ENCODE results near the gene MAP2K2.
A peak's percentile ranks its signal among the peaks of the same experiment; 100 is the strongest.

Gene MAP2K2

DNA sequence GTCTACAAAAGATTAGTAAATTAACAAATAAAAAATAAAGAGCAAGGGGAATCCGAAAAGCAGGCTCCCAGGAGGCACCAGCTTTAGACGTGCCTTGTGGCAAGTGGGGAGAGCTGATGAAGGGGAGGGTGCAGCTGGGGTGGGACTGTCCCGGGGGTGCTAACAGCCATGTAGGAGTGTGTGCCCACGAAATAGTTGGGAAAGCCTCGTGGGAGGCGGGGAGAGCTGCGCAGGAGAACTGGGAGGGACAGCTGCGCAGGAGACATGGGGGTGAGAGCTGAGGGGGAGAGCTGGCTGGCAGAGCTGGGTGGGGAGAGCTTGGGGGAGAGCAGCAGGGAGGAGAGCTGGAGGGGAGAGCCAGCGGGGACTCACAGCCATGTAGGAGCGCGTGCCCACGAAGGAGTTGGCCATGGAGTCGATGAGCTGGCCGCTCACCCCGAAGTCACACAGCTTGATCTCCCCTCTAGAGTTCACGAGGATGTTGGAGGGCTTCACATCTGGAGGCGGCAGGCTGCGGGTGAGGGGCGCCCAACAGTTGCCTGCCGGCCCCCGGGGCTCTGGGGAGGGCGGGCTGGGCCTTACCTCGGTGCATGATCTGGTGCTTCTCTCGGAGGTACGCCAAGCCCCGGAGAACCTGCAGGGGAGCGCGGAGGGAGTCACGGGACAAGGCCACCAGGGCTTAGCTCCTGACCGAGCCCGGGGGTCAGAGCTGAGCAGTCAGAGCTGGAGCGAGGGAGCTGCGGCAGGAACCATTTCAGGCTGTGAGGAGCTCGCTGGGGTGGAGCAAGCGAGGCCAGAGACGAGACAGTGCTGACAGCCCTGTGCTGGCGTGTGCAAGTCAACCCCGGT is 23.1 kb downstream of the MAP2K2 start:
- H3K36me3 ChIP-seq (ENCODE audit: control insufficient read depth in 5 of 5, insufficient read depth in 5 of 5, low read length in 5 of 5) = peaks cover 0 to 91% (median 66%) of the 10 kb centered on the region in 5 donors
- no peak overlapping the region for H3K9ac ChIP-seq (ENCODE audit: low read length in 5 of 5)

DNA sequence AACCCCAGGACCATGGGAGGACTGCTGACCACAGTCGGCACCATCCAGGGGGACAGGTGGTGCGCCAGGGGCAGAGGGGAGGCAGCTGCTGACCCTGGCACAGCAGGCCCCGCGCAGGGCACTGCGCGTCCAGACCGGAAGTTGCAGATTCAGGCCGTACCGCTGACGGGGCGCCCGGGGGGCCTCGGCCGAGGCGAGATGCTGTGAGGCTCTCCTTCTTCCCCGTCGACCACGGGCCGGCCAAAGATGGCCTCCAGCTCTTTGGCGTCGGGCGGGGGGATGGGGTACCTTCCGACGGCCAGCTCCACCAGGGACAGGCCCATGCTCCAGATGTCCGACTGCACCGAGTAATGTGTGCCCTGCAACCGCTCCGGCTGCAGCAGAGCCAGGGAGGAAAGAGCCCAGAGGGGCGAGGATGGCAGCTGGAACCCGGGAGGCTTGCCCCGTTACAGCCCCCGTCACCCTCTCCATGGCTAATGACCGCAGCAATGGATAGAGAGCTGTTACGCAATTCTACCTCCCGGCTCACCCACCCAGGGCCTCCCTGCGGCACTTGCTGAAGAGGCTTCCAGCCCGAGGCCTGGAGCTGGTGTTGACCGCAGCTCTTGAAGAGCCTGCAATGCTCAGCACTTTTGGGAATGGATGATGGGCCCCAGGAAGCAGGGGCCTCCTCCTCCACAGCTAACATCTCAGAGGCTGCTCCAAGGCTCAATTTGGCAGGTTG is 24.7 kb downstream of the MAP2K2 start:
- H3K27ac ChIP-seq (ENCODE audit: low read depth, low read length) = no peak overlapping the region
- H3K4me1 ChIP-seq (ENCODE audit: control insufficient read depth in 5 of 5, insufficient read depth in 5 of 5, low read length in 5 of 5) = peaks cover 0 to 17% (median 14%) of the 10 kb centered on the region in 5 donors
- H3K4me3 ChIP-seq (ENCODE audit: low read depth in 1 of 5, low read length in 5 of 5) = no peak overlapping the region
- H3K36me3 ChIP-seq (ENCODE audit: control insufficient read depth in 5 of 5, insufficient read depth in 5 of 5, low read length in 5 of 5) = peaks cover 0 to 88% (median 64%) of the 10 kb centered on the region in 5 donors
- H3K9me3 ChIP-seq (ENCODE audit: control insufficient read depth in 5 of 5, low read length in 5 of 5) = no peaks in the 10 kb centered on the region
- no peak overlapping the region for H3K9ac ChIP-seq (ENCODE audit: low read length in 5 of 5)
- no peaks in the 10 kb centered on the region for H3K27me3 ChIP-seq (ENCODE audit: control insufficient read depth in 5 of 5, insufficient read depth in 4 of 5, low read length in 5 of 5)

More for the DNA sequence above, 23.1 kb downstream of the MAP2K2 start:
- H3K27me3 ChIP-seq (ENCODE audit: control insufficient read depth in 5 of 5, insufficient read depth in 4 of 5, low read length in 5 of 5) = no peaks in the 10 kb centered on the region
- peaks cover 0 to 17% (median 14%) of the 10 kb centered on the region in 5 donors for H3K4me1 ChIP-seq (ENCODE audit: control insufficient read depth in 5 of 5, insufficient read depth in 5 of 5, low read length in 5 of 5)
- H3K9me3 ChIP-seq (ENCODE audit: control insufficient read depth in 5 of 5, low read length in 5 of 5) = no peaks in the 10 kb centered on the region
- no peak overlapping the region for H3K4me3 ChIP-seq (ENCODE audit: low read depth in 1 of 5, low read length in 5 of 5)
- H3K27ac ChIP-seq (ENCODE audit: low read depth, low read length) = no peak overlapping the region

DNA sequence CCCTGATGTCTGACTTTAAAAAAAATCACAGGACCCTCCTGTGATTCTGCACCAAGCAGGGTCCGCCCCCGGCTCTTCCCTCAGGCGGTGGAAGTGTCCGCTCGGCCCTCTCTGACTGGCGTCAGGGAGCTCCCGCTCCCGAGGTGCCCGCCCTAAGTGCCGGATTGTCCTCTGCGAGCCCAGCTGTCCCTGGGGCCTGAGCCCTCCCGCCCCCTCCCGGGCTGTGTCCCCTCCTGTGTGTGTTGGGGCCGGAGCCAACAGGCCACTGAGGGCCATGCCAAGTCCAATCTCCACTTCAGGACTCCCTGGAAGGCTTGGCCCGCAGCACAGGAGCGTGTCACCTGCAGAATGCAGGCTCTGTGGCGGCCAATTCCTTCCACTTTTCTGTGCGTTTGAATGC is 25.4 kb downstream of the MAP2K2 start:
- Histone ChIP-seq H3K27ac (ENCODE audit: low read depth, low read length) (no peak overlapping the region), H3K4me1 (ENCODE audit: control insufficient read depth in 5 of 5, insufficient read depth in 5 of 5, low read length in 5 of 5) (peaks cover 0 to 17% (median 14%) of the 10 kb centered on the region in 5 donors), H3K9me3 (ENCODE audit: control insufficient read depth in 5 of 5, low read length in 5 of 5) (no peaks in the 10 kb centered on the region), H3K4me3 (ENCODE audit: low read depth in 1 of 5, low read length in 5 of 5) (no peak overlapping the region), H3K27me3 (ENCODE audit: control insufficient read depth in 5 of 5, insufficient read depth in 4 of 5, low read length in 5 of 5) (no peaks in the 10 kb centered on the region), H3K9ac (ENCODE audit: low read length in 5 of 5) (no peak overlapping the region), H3K36me3 (ENCODE audit: control insufficient read depth in 5 of 5, insufficient read depth in 5 of 5, low read length in 5 of 5) (peaks cover 0 to 90% (median 70%) of the 10 kb centered on the region in 5 donors)

DNA sequence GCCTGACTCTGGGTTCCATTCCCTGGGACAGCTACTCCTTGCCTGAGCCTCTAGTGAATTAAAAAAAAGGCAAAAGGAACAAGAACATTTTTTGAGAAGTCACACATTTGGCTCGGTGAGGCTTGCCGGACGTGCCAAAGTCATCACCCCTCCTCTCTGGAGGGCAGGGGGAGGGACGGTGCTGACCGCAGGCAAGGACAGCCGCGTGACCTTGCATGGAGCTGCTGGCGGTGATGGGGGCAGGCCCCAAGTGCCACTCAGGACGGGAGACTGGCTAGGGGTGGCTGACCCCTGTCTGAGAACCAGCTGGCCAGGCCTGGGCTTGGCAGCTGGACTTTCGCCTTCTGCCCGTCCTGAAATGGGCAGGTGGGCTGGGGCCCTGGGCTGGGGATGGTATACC is 26.4 kb downstream of the MAP2K2 start:
- Histone ChIP-seq H3K9ac (ENCODE audit: low read length in 5 of 5) (peak overlapping the region in 1 of 5 donors; percentile 10), H3K4me3 (ENCODE audit: low read depth in 1 of 5, low read length in 5 of 5) (no peak overlapping the region), H3K9me3 (ENCODE audit: control insufficient read depth in 5 of 5, low read length in 5 of 5) (no peaks in the 10 kb centered on the region), H3K27ac (ENCODE audit: low read depth, low read length) (no peak overlapping the region), H3K36me3 (ENCODE audit: control insufficient read depth in 5 of 5, insufficient read depth in 5 of 5, low read length in 5 of 5) (peaks cover 0 to 89% (median 63%) of the 10 kb centered on the region in 5 donors), H3K4me1 (ENCODE audit: control insufficient read depth in 5 of 5, insufficient read depth in 5 of 5, low read length in 5 of 5) (peaks cover 0 to 17% (median 14%) of the 10 kb centered on the region in 5 donors), H3K27me3 (ENCODE audit: control insufficient read depth in 5 of 5, insufficient read depth in 4 of 5, low read length in 5 of 5) (no peaks in the 10 kb centered on the region)

DNA sequence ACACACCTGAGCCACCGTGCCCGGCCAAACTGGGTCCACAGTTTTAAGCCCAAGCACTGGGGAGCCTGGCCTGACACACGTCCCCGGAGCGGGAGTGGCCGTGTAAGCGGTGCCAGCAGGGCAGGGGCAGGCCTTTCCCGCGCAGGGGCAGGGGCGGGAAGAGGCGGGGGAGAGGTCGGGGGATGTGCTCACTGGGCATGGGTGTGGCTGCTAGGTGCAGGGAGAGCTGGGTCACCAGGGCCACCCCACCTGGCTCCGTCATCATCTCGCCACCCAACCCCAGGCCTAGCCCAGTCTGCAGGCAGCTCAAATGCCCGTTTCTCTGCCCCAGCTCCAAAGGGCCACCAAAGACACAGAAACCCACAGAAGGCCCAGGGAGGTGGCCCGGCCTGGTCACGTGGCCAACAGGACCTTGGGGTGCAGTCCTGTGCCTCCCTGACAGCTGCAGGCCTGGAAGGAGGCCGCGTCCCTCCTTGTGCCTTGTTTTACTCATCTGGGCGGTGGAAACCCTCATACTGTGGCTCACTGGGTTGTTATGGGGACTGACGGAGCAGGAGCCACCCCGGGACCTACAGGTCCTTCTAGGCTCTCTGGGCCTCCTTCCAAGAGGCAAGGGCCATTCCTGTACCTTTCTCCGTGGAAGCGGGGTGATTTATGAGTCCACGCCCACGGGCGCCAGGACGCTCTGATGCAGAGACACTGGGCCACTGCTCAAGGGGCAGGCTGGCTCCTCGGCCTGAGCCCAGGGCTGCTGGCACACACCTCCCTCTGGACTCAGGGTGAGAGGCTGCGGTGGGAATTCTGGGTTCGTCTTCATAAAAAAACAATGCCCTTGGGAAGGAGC is 27.7 kb downstream of the MAP2K2 start:
- Histone ChIP-seq H3K36me3 (ENCODE audit: control insufficient read depth in 5 of 5, insufficient read depth in 5 of 5, low read length in 5 of 5) (peaks cover 0 to 89% (median 57%) of the 10 kb centered on the region in 5 donors), H3K9me3 (ENCODE audit: control insufficient read depth in 5 of 5, low read length in 5 of 5) (no peaks in the 10 kb centered on the region), H3K9ac (ENCODE audit: low read length in 5 of 5) (no peak overlapping the region), H3K27me3 (ENCODE audit: control insufficient read depth in 5 of 5, insufficient read depth in 4 of 5, low read length in 5 of 5) (no peaks in the 10 kb centered on the region), H3K27ac (ENCODE audit: low read depth, low read length) (no peak overlapping the region), H3K4me3 (ENCODE audit: low read depth in 1 of 5, low read length in 5 of 5) (no peak overlapping the region), H3K4me1 (ENCODE audit: control insufficient read depth in 5 of 5, insufficient read depth in 5 of 5, low read length in 5 of 5) (peaks cover 0 to 17% (median 14%) of the 10 kb centered on the region in 5 donors)

DNA sequence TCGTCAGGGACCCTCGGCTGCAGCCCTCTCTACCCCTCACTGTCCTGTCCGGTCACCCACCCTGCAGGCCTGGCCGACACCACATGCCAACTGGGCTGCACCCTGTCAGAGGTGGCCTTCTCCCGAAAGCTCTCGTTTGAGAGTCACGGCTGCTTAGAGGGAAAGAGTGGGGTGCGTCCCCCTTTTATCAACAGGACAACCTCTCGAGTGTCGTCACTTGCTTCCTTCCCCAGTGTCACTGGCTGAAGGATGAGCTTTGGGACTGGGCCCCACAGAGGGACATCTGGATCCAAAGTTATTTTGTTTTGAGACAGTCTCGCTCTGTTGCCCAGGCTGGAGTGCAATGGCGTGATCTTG is 28.5 kb downstream of the MAP2K2 start:
- H3K9me3 ChIP-seq (ENCODE audit: control insufficient read depth in 5 of 5, low read length in 5 of 5) = no peaks in the 10 kb centered on the region
- H3K4me3 ChIP-seq (ENCODE audit: low read depth in 1 of 5, low read length in 5 of 5) = no peak overlapping the region
- H3K27ac ChIP-seq (ENCODE audit: low read depth, low read length) = no peak overlapping the region
- H3K4me1 ChIP-seq (ENCODE audit: control insufficient read depth in 5 of 5, insufficient read depth in 5 of 5, low read length in 5 of 5) = peaks cover 0 to 17% (median 14%) of the 10 kb centered on the region in 5 donors
- no peaks in the 10 kb centered on the region for H3K27me3 ChIP-seq (ENCODE audit: control insufficient read depth in 5 of 5, insufficient read depth in 4 of 5, low read length in 5 of 5)
- no peak overlapping the region for H3K9ac ChIP-seq (ENCODE audit: low read length in 5 of 5)
- peaks cover 0 to 88% (median 50%) of the 10 kb centered on the region in 5 donors for H3K36me3 ChIP-seq (ENCODE audit: control insufficient read depth in 5 of 5, insufficient read depth in 5 of 5, low read length in 5 of 5)

DNA sequence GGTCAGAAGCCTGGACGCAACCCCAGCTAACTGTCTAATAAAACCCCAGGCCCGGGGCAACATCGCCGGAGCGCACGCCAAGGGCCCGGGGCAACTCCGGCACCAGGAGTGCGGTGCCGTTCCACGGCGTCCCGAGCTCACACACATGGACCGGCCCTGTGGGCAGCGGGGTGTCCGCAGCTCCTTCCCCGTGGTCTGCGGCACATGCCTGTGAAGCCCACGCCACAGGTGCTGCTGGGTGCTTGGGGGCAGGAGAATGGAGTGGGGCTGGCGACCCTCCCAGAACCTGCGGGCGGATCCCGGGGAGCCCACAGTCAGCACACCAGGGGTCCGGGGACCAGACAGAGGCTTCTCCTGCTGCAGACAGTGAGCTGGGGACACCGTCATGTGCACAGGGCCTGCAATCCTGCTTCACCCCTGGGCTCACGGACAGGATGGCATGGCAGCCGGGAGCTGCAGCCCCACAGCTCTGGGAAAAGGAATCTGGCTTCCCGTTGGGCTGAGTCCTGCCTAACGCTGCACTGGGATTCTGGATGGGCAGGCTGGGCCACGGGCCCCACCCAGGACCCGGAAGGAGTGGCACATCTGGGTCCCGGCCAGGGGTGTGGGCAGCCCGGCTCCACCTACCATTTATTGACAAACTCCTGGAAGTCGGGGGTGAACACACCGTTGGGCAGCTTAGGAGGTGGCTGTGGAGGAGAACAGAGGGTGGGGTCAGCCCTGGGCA is 29.0 kb downstream of the MAP2K2 start:
- no peak overlapping the region for H3K9ac ChIP-seq (ENCODE audit: low read length in 5 of 5)
- H3K9me3 ChIP-seq (ENCODE audit: control insufficient read depth in 5 of 5, low read length in 5 of 5) = no peaks in the 10 kb centered on the region
- peaks cover 0 to 17% (median 14%) of the 10 kb centered on the region in 5 donors for H3K4me1 ChIP-seq (ENCODE audit: control insufficient read depth in 5 of 5, insufficient read depth in 5 of 5, low read length in 5 of 5)
- H3K36me3 ChIP-seq (ENCODE audit: control insufficient read depth in 5 of 5, insufficient read depth in 5 of 5, low read length in 5 of 5) = peaks cover 0 to 88% (median 52%) of the 10 kb centered on the region in 5 donors
- H3K27me3 ChIP-seq (ENCODE audit: control insufficient read depth in 5 of 5, insufficient read depth in 4 of 5, low read length in 5 of 5) = no peaks in the 10 kb centered on the region
- no peak overlapping the region for H3K4me3 ChIP-seq (ENCODE audit: low read depth in 1 of 5, low read length in 5 of 5)
- no peak overlapping the region for H3K27ac ChIP-seq (ENCODE audit: low read depth, low read length)

DNA sequence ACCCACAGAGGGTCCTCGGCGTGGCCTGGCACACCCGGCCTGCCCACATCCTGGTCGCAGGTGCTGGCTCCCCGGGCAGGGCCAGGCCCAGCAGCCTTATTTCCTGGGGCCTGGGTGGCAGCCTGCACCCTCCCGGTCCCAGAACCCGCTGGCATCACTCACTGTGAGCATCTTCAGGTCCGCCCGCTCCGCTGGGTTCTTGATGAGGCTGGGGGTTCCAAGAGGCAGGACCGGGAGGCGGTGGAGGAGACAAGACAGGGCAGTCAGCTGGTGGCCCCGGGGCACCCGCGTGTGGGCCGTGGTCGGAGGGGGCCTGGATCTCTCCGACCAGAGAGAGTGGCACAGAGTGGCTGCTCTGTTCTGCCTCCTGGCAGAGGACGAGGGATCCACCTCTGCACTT is 29.6 kb downstream of the MAP2K2 start:
- H3K9ac ChIP-seq (ENCODE audit: low read length in 5 of 5) = no peak overlapping the region
- H3K4me1 ChIP-seq (ENCODE audit: control insufficient read depth in 5 of 5, insufficient read depth in 5 of 5, low read length in 5 of 5) = peaks cover 0 to 22% (median 17%) of the 10 kb centered on the region in 5 donors
- H3K27ac ChIP-seq (ENCODE audit: low read depth, low read length) = no peak overlapping the region
- no peaks in the 10 kb centered on the region for H3K27me3 ChIP-seq (ENCODE audit: control insufficient read depth in 5 of 5, insufficient read depth in 4 of 5, low read length in 5 of 5)
- H3K4me3 ChIP-seq (ENCODE audit: low read depth in 1 of 5, low read length in 5 of 5) = no peak overlapping the region
- H3K9me3 ChIP-seq (ENCODE audit: control insufficient read depth in 5 of 5, low read length in 5 of 5) = no peaks in the 10 kb centered on the region
- peaks cover 0 to 89% (median 52%) of the 10 kb centered on the region in 5 donors for H3K36me3 ChIP-seq (ENCODE audit: control insufficient read depth in 5 of 5, insufficient read depth in 5 of 5, low read length in 5 of 5)

DNA sequence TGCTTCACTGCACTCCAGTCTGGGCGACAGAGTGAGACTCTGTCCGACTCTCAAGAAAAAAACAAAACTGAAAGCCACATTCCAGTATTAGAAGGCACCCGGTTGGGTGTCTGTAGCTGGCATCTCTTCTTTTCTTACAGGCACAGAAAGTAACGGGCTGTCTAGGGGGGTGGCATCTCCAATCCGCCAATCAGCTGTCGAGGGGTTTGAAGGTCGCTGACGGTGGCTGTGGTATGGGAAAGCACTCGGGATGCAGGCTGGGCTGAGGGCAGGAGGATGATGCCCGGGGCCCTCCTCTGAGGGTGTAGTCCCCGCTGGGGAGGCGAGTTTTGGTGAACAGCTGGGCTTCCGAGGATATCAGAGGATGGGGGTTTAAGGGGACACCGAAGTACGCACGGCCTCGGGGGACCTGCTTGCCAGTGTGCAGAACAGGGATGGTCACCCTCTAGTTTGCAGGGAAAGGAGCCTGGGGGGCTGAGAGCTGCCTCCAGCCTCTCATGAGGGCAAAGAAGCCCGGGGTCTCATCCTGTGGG is 30.2 kb downstream of the MAP2K2 start:
- H3K36me3 ChIP-seq (ENCODE audit: control insufficient read depth in 5 of 5, insufficient read depth in 5 of 5, low read length in 5 of 5) = peaks cover 0 to 85% (median 47%) of the 10 kb centered on the region in 5 donors
- no peak overlapping the region for H3K27ac ChIP-seq (ENCODE audit: low read depth, low read length)

More for the DNA sequence above, 30.2 kb downstream of the MAP2K2 start:
- H3K9me3 ChIP-seq (ENCODE audit: control insufficient read depth in 5 of 5, low read length in 5 of 5) = no peaks in the 10 kb centered on the region
- no peak overlapping the region for H3K4me3 ChIP-seq (ENCODE audit: low read depth in 1 of 5, low read length in 5 of 5)
- H3K4me1 ChIP-seq (ENCODE audit: control insufficient read depth in 5 of 5, insufficient read depth in 5 of 5, low read length in 5 of 5) = peaks cover 0 to 27% (median 20%) of the 10 kb centered on the region in 5 donors
- no peak overlapping the region for H3K9ac ChIP-seq (ENCODE audit: low read length in 5 of 5)
- H3K27me3 ChIP-seq (ENCODE audit: control insufficient read depth in 5 of 5, insufficient read depth in 4 of 5, low read length in 5 of 5) = no peaks in the 10 kb centered on the region
